Vagina (tissue), 2 donors: ENCODE results near the gene LRRC26.

Experiments
- POLR2A ChIP-seq, 2 donors: fragments of 450-650 bp; IDR thresholded peaks; one replicate each; pipeline ENCODE4 v1.6.1; 2017; ENCODE audit warnings: antibody characterized with exemption in 2 of 2, mild to moderate bottlenecking in 2 of 2, moderate library complexity in 2 of 2
- TF ChIP-seq, protein P1 (sequence below), 3 experiments: fragments of 450-650 bp in 2 of 3; fragments of 200-600 bp in 1 of 3; sonication (generic) in 1 of 3; IDR thresholded peaks; one replicate each; pipeline ENCODE4 v1.5.1; 2017 to 2019; ENCODE audit warnings: antibody characterized with exemption in 3 of 3, mild to moderate bottlenecking in 2 of 3, moderate library complexity in 2 of 3

DNA sequence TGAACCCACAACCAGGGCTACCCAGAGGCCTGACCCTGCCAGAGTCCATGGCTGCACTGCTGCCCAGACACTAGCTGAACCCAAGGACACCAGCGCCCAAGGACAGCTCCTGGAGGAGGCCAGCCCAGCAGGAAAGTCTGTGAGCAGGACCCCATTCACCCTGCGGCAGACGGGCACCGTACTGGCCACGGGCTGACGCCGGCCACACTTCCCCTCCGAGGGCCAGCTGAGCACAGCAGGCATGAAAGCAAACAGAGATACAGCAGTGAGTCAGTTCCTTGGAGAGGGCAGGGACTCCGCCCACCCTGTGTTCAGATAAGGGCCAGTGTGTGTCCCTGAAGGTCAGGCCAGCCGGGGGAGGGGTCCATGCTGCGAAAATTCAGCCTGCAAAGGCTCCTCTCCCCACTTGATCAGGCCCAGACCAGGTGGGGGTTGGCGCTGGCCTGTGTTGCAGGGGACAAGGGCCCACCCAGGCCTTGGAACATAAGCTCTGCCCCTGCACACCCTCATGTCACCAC is 49.0 kb upstream of the LRRC26 start:
- TF ChIP-seq, protein P1, sequence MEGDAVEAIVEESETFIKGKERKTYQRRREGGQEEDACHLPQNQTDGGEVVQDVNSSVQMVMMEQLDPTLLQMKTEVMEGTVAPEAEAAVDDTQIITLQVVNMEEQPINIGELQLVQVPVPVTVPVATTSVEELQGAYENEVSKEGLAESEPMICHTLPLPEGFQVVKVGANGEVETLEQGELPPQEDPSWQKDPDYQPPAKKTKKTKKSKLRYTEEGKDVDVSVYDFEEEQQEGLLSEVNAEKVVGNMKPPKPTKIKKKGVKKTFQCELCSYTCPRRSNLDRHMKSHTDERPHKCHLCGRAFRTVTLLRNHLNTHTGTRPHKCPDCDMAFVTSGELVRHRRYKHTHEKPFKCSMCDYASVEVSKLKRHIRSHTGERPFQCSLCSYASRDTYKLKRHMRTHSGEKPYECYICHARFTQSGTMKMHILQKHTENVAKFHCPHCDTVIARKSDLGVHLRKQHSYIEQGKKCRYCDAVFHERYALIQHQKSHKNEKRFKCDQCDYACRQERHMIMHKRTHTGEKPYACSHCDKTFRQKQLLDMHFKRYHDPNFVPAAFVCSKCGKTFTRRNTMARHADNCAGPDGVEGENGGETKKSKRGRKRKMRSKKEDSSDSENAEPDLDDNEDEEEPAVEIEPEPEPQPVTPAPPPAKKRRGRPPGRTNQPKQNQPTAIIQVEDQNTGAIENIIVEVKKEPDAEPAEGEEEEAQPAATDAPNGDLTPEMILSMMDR (IDR thresholded peaks at IDR 0.05), result no peak
- no peak for TF ChIP-seq POLR2A (IDR thresholded peaks at IDR 0.05)
